Activated gamma-delta T cell (primary cell): ENCODE data around the gene NCAM1.
"Not testable (repeated sequence)": the region's sequence is repeated elsewhere in the genome, so short reads cannot be mapped to it uniquely, and the experiment has no call there.

Source experiments
- DNase-seq: peaks from one replicate; lab custom pipeline; 2025; lab: John Stamatoyannopoulos, UW
- total RNA-seq, 2 donors: gene quantifications; one replicate each; lab custom pipeline; 2026; lab: John Stamatoyannopoulos, UW

NCAM1 gene
- total RNA-seq = 0.56 to 0.92 reads per million in 2 donors

DNA sequence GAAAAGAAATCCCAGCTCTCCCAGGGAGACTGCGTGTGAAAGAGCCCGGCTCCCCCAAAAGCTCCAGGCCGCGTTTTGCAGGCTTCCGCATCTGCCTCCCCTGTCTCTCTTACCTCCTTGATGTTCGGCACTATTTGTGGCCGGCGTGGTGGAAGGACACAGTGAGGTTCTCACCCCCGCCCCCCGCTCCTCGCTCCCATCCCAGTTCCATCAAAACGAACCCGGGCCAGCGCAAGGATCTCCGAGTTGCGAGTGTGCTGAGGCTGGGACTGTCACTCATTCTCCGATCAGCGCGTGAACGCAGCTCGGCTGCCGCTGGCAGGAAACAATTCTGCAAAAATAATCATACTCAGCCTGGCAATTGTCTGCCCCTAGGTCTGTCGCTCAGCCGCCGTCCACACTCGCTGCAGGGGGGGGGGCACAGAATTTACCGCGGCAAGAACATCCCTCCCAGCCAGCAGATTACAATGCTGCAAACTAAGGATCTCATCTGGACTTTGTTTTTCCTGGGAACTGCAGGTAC, at the start of gene NCAM1:
TSS of gene NCAM1 (plus strand) at position 275 of the 523 bp plus-strand sequence.
- DNase-seq = no peak

DNA sequence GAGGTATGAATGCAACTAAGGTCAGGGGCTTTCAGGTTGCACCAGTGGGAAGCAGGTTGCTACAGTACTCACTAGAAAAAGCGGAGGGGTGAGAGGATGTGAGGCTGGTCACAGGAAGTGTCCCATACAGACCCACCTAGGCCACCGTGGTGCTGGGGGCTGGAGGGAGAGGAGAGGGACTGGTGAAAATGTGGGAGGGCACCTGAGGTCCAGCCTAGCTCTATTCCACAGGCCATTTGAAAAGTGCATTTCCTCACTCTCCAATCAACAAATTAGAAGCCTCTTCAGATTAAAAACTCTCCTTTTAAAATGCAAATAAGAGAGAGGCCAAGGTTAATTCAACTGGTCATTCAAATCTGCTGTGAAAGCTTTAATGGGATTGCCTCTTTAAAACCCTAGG, 38.6 kb upstream of the NCAM1 start:
- DNase-seq = no peak

DNA sequence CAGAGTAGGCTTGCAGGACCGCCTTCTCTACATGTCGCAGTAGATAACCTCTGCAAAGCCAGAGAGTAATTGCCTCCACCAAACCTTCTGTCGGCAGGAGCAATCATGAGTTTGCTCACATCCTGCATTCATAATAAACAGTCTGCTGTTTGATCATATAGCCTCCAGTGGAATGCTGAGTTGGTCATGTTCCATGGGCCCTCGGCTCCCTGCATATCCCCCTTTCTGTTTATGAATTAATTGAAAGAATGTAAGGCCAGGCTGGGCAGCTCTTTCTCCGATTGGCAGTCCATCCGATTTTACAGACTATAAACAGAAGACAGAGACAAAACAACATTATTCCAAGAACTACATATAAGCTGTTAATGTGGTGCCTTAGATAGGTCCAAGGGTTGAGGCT, 36.4 kb upstream of the NCAM1 start:
- DNase-seq = not testable (repeated sequence)

DNA sequence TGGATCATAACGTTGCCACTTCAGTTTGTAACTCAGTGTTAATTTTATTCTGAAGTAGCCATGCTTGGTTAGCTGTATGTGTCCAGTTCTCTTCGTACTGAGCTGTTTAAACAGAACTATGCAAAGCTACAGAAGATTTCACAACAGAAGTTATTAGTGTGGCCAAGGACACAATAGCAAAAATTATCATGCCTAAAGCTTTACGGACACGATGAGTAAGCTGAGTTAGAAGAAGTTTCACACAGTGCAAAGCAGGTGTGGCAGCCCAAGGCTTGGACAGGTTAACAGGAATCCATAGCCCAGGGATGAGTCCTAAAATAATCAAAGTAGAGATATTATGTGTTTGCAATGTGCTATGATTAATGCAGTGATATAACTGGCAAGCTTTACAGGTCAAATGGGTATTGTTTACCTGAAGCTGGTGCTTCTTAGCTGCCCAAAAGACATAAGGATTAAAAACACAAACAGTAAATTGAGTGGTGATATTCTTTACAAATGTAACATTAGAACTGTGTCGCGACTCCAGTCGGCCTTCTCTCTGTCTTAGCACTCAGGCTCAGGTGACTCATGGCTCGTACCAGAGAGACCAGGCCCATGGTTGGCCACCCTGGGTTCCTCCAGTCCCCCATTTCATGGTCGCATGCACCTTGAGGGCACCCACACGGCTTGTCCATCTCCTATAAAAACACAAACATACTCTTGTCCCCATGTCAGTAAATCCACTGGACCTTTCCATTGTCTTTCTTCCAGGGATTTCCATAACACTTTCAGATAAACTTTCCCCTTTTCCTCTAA, 35.5 kb upstream of the NCAM1 start:
- no peak for DNase-seq

DNA sequence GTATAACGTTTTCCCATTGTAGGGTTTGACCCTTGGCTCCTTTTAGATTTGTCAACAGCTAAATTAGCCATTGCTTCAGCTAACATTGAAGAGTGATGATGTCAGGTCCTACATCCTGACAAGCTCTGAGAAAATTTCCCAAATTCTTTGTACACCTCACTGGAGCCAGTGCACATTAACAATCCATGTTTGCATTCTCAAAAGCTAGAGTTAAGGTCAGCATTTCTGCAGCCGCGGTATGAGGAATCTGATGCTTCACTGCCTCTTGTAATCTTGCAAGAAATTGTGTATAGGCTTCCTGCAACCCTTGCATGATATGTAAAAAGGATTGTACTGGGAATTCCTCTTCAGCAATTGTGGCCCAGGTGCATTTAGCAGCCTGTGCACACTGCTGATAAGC, 33.1 kb upstream of the NCAM1 start:
- no peak for DNase-seq

DNA sequence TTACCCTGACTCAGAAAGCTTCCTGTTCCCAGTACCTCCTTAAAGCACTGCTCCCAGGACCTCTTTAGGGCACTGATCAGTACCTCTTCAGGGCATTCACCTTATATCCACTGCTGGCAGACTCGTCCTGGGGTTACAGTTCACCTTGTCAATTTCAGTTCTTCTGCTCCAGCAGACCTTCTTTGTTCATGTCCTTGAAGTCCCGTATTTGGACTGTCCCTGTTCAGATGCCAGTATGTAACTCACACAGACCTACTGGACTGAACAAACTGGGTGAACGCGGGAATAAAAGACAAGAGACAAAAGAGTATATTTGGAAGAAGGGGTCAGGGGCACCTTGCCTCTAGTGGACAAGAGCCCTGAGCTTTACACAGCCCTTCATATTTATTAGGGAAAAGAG, 31.8 kb upstream of the NCAM1 start:
- DNase-seq = no peak

DNA sequence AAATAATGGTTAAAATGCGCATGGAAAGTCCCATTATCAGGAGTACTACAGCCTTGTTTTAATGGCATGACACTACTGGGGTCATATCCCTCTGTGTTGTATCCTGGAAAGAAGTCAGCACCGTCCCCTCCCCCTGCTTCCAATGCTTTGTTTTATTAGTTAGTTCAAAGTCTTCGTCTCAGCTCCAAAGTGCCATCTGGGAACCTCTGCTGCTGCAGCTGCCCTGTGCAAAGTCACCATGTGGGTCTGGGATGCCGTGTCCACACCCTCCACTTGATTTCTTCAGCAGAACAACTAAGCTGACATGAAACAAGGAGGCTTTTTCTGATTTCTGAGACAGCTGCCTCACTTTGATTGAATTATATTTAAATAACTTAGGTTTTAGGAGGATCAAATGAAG, 29.5 kb upstream of the NCAM1 start:
- no peak for DNase-seq

DNA sequence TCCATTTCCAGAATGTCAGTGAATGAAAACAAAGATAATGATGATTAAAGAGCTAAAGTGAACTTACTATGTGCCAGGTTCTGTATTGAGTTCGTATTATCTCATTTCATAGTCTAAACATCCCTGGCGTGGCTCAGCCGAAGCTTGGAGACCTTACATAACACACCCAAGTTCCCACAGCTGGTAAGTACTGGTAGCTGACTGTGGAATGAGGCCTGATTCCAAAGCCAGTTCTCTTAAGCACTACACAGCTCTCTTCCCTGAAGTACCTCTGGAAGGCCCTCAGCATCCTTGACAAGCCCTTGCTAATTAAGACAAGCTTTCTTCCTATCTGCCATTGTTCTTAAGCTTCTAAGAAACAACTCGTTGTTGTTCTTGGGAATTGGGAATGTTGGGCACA, 28.6 kb upstream of the NCAM1 start:
- DNase-seq = no peak

DNA sequence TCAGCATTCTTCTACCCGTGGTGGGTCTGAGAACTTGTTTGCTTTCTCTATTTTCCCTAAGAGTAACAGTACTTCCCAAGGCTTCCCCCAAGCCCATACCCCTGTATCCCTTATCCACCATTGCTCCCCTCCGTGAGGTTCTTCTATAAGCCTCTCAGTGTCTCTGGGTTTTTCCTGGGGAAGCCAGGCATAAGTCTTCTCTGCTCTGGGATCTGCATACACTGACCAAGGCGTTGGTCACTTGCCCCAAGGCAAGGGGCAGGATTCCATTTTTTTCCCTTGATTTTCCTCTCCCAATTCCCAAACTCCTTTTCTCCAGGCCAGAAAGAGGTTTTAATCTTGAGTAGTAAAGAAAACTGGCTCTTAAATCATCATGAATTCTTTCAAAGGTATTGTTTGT, 27.2 kb upstream of the NCAM1 start:
- DNase-seq = no peak

DNA sequence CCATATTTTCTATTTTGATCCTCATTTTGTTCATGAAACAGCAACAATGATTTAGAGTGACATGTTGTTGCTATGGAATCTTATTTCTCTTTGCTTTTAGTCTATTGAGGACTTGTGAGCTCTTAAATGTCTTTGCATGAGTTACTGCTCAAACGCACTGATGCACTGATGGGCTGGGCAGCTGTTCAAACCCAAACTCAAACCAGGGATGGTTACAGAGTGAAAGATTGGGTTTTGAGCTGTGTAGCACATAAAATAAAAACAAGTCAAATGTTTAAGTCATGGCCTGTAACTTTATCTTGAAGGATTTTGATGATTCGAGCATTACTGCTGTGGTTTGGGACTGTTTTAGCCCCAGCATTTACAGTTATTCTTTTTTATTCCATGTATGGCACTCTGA, 20.1 kb upstream of the NCAM1 start:
- DNase-seq = no peak

DNA sequence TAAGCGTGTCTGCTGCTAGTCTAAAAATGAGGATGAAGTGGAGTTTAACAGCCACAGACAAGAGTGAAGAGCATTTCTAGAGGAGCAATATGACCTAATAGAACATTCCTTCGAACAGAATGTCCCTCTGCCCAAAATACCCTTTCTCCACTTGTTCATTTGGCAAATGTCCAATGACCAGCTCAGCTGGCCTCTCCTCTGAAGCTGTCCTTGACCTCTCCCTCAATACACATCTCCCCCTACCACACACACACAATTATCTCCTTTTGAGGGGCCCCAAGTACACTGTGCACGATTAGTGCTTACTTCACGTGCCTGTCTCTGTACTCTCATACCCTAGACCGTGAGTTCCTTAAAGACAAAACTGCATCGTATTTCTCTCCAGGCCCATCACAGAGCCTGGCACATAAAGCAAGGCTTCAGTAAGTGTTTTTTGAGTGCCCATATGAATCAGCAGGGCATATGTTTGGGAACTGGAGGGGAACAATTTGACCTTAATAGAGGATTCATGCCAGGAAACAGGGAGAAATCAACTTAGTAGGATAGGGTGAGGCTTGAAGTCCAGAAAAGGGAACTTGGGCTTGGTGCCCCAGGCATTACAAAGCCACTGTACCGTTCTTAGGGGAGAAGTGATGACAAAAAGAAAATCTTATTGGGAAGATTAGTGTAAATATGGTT, 18.1 kb upstream of the NCAM1 start:
- DNase-seq = no peak

DNA sequence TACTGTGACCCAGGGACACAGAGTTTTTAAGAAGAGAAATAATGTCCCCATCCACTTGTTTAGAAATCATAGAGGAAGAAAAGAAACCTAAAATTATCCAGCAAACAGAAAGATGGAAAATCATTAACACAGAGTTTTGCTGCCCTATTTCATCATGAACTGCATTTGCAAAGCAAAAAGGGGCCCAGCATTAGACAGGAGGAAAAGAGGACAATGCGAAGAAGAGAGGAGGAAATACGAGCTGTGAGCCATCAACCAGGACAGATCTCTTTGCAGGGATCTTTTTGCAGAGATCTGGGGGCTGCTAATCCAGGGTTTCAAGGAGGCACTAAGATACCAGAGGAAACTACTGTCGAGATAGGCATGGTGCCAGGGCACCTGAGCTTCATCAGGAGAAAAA, 14.4 kb upstream of the NCAM1 start:
- DNase-seq = no peak

DNA sequence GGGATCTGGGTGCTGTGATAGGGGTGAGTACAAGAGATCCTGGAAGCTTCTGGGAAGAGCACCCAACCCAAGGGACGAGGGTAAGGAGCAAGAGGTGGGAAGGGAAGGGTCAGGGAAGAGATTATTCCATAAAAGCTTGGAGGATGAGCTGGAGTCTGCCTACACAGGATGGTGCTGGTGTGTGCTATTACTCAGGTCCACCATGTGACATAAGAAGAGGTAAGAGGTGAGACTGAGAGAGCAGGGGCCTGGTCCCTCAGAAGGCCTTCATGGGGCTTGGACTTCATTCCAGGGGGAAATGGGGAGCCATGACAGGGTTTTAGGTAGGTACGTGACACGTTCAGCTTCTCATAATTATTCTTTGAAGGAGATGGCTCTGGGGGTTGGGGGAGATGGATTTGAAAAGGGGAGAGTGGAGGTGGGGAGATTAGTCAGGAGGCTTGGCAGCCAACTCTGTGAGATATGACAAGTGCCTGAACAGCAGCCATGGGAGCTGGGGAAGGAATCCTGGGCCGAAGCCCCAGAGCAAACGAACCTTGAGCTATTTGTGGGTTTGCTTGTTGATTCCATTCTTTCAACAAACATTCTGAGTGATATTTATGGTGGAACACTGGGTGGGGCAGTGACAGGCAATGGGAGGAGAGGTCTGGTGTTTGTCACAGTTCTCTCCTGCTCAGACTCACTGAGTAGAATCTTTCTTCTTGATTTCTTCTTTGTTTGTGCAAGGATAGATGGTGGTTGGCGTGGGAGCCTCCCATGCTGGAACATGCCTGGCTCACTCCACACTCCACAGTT, 11.2 kb upstream of the NCAM1 start:
- DNase-seq = no peak

DNA sequence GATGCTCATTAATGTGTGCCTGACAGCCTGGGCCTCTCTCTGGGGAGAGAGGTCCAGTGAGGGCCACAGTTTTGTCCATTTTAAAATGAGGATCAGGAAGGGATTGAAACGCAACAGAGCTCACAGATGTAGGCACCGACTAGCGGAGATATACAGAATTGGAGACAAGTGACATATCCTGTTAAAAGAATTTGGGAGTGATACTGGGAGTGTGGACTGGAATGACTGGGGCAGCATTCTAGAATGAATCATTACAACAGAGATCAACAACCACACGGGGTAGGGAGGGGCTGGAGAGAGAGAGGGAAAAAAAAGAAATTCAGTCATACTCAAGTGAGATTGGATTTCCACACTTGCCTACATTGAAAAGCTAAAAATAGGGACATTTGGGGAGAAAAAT, 2.5 kb upstream of the NCAM1 start:
- no peak for DNase-seq

DNA sequence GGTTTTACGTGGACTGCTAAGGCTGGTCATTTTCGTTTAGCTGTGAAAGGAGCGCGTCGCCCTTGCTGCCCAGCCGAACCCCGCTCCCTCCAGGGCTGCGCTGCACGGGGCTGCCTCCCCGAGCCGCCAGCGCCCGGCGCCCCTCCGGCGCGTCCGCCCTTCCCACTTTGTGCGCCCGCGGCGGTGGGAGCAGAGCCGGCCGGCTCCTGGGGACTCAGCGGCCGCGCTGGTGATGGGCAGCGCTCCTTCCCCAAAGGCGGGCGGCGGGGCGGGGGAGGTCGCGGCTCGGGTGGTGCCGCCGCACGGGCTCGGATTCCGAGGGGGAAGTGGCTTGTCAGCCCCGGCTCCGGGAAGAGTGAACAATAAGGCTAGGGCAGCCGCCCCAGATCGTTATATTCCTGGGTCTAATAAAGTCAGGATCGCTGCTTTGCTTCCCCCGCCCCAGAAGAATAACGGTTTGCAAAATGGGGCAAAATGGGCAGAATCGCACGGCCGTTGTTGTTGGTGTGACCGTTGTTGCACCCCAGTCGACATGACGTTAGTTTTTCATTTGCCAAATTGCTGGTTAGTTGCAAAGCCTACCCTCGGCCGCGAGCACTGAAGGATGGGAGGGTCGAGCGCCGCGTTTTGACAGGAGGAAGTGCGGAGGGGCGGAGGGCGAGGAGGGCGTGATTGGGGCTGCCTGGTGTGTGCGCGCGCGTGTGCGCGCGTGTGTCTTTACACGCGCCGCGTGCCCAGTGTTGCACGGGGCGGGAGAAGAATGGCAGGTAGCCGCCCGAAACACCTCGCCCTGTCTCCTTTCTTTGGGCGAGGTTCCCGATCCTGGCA, 745 bp downstream of the NCAM1 start:
- no peak for DNase-seq

DNA sequence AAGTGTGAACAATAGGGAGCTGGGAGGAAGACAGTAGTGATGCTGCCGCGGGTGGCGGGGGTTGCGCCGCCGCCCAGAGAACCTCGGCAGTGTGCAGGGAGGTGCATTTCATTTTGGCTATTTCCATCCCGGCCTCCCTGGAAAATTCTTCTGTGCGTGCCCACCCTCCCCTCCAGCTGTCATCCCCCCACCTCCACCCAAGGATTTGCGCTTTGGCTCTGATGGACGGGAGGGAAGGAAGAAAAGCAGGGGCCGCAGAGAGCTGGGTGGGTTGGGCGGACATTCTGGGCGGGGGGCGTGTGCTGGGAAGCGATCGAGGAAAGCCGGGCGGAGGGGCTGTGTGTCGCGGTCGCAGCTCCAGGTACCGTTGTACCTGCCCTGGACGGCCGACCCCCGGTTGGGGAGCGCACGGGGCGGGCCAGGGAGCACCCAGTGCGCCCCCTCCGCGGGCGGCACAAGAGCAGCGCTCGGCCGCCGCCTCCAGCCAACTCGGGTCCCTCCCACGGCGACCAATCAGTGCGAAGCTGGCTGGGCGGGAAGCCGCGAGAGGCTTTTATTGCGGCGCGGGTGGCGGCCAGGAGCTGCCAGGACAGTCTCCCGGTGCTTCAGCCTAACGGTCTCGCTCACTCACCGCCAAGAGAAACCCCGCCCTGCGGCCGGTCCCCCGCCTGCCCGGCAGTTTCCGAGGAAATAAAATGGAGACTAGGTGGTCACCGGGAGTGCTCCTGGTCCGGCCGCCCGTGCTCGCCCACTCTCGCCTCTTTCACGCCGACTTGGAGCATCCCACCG, 1.6 kb downstream of the NCAM1 start:
- DNase-seq = no peak

DNA sequence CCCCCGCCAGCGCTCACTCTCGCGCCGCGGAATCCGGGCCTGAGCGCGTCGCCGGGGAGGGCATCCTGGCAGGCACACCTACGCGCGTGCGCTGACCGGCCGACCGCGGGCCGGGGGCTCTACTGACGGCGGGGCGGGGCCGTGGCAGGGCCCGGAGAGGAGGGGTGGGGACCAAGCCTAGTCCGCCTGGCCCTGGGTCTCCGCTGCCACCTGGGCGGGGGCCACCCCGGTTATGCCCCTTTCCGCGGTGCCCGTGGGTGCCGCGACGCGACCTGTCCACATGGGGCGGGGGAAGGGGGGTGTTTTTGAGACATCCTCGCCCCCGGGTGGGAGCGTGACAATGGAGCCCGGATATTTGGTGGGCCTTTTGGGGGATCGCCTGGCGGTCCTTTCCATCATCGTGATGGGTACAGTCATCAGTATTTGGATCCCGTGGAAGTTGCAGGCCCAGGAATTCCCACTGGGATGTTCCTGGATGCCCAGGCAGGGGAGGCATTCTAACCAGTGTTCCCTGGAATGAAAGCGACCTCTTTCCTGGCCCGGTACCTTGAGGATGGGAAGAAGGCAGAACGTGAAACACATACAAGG, 2.2 kb downstream of the NCAM1 start:
- DNase-seq = no peak

DNA sequence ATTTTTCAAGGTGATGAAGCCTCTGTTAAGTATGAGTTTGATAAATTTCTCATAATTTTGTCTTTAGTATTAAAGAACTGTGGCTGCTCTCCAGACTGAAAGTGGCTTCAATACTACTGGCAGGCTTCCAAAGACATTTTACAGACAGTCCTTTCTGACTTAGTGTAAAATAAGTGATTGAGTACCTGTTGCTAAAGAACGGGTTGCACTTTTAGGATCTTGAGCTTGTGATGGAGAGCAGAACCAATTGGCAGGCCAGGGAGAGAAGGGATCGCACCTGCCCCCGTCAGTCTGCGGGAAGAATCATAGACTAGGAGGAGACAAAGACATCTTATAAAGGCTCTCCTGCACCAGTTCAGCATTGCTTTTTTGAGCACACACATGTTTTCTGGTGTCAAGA, 4.4 kb downstream of the NCAM1 start:
- DNase-seq = no peak

DNA sequence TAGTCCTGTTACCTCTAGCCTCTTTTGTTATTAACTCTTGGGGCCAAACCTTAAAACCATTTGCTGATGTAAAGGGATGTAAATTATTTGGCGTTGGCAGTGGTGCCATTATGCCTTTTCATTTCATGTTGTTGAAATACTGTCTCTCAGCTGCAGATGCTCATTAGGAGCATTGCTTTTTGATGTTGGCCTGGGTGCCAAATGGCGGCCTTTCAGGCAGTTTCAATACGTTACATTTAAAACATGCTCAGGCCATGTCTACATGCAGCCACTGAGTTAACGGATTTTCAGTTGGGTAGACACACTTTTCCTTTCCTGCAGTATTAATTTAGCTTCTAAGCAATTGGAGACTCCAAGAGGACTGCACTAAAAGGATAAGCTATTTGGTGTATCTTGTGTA, 5.3 kb downstream of the NCAM1 start:
- DNase-seq = no peak

DNA sequence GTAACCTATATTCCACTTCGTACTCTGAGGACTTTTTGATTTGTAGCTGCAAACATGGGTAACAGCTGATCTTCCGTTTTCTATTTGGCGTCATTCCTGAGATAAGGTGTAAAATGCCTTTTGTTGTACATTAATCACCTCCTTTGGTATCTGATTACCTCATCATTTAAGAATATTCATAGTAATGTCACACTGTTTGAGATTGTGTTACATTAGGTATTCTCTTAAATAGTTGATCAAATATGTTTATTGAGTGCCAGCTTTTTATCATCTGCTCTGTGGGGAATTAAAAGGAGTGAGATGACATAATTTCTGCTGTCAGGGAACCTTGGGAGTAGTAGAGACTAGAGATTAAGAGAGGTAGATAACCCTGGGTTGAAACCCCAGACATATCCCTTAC, 5.9 kb downstream of the NCAM1 start:
- DNase-seq = no peak
